HG03575 (cell line): ENCODE measurements around the gene PABPC1L.

Source experiments
- ATAC-seq: cut with Tn5 transposase; IDR thresholded peaks from one replicate; pipeline ENCODE4 v1.9.1; 2021; ENCODE audit not compliant: unreplicated experiment, insufficient number of reproducible peaks, low FRiP score; ENCODE audit errors: extremely low read depth

The PABPC1L gene

DNA sequence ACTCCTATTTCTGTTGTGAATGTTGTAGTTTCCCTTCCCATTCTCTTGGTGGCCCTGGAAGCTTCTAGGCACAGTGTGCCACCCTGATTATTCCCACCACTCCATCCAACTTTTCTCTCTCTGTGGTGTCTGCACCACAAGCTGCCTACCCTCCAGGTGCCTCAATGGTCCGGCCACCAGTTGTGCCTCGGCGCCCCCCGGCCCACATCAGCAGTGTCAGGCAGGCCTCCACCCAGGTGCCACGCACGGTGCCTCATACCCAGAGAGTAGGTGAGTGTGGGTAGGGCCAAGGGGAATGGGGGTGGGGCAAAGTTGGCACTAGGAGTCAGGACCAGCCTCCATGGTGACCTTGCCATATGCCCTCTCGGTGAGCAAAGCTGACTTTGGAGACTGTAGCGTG lies 23.1 kb downstream of the PABPC1L start:
- no peak for ATAC-seq

DNA sequence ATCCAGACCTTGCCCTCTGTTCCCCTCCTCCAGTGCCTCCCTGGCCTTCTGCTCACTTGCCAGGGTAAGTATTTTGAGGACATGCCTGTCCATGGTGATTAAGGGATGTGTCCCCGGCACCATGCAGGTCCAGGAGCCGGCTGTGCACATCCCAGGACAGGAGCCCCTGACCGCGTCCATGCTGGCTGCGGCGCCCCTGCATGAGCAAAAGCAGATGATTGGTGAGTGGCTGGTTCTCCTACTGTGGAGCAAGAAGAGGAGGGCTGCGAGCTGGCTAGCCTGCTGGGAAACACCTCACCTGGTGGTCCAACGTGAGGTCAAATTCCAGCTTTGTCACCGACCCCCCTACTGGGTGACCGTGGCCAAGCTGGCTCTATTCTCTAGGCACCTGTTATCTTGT lies 26.6 kb downstream of the PABPC1L start:
- ATAC-seq = no peak

DNA sequence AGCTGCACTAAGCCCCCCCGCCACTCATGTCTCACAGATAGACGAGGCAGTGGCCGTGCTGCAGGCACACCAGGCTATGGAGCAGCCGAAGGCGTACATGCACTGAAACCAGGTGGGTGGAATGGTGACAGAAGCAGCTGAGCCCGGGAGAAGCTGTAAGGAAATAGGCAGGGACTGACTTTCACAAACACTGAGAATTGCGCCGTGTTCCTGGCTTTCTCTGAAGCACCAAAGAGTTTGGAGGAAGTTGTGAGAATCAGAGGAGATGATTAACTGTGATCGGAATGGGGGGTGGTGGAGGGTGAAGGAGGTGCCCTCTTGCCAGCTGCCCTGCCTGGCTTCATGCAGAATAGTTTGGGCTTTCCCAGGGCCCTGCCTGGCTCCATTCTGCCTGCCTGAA lies 28.8 kb downstream of the PABPC1L start:
- no peak for ATAC-seq

DNA sequence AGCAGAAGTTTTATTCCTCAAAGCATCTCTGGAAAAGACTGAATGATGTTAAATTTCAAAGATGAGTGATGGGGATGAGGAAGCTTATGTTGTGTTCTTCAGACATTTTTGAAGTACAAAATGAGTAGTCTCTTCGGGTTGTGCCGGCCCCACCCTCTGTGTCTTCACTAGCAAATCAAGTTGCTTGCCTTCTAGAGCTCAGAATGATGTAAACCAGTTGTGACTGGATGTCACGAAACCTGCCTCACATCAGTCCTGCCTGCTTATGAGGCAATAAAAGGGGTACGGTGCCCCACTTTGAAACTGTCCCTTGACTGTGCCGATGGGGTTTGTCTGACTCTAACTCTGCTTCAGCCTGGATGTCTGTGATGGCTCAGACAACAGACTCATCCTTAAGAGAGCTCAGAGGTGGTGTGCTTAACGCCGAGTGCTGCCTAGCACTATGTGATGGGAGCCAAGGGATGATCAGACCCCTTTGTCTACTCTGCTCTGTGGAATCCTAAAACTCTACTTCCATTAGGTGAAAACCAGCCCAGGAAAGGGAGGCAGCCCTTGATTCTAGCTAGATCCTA lies 31.3 kb downstream of the PABPC1L start:
- no peak for ATAC-seq

DNA sequence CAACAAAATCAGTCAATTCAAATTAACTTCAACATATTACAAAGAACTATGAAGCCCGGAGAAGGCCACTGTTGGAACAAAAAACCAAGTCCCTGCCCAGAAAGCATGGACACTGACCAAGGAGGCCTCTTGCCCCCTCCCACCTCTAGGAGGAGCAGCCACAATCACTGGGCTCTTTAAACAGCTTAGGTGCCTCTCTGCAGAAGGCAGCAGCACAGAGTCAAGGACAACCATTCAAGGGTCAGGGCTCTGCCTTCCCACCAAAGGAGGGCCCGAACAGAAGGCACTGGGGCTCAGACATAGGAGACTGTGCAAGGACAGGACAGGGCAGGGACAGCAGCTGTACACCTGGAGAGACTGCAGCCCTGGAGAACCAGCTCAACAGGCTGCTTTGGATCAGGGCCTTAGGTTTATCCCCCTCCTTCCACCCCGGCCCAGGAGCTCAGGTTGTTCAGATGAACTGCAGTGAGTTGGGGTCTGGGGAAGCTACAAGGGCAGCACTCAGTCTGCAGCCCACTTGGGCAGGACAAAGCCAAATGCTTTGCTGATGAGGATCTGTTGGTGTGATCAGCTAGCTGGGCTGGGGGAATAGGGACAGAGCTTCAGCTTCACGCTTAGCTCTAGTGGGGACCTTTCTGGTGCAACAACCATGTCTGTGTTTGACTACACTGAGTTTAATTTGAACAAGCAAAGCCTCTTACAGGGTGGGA lies 32.6 kb downstream of the PABPC1L start:
- ATAC-seq = no peak

DNA sequence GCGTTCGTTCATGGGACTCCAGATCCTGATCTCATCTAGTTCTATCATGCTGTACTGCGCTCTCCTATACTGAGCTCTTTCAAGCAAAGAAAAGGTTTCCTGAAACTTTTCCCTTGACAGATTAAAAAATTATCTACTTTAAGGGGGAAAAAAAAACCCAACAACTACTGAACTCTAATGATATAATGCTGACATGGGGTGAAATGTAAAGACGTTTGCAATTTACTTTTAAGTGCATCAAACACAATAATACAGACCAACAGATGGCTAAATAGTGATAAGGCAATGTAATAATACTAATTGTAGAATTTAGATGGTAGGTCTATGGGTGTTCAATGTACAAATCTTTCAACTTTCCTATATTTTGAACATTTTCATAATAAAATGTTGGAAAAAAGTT lies 34.0 kb downstream of the PABPC1L start:
- ATAC-seq = no peak

DNA sequence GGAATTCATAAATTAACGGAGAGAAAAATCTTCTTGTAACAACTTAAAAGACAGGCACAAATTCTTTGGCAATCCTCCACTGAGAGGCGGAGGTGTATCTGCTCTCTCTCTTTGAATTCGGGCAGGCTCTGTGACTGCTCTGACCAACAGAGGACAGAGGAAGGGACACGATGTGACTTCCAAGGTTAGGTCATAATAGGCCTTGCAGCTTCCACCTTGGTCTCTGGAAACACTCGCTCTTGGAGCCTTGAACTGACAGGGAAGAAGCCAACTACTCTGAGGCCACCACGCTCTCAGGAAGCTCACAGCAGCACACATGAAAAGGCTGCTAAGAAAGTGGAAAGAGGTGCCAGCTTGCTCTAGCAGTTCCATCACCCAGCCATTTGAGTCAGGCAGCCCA lies 35.4 kb downstream of the PABPC1L start:
- ATAC-seq = no peak

DNA sequence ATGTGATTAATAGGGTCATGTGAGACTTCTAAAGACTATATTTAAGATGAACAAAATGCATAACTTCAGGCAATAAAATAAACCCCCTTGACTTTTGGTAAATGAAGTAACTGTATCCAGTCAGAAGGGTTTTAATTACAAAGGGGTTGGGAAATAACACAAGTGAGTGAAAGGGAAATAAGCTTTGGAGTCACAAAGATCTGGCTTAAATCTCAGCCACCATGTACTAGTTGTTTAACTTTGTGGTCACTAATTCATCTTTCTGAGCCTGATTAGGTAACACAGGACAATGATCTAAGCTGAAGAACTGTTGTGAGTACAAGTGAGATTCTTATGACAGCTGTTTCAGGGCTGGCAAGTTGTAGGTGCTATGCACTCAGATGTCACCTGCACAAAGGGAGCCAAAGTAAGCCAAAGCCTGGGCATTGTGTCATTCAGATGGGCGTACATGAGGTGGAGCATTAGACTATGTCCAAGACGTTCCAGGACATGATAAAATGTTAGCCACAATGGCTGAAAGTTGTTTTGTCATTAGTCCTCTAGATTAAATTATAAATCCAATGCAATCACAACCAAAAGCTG lies 36.5 kb downstream of the PABPC1L start:
- ATAC-seq = no peak

DNA sequence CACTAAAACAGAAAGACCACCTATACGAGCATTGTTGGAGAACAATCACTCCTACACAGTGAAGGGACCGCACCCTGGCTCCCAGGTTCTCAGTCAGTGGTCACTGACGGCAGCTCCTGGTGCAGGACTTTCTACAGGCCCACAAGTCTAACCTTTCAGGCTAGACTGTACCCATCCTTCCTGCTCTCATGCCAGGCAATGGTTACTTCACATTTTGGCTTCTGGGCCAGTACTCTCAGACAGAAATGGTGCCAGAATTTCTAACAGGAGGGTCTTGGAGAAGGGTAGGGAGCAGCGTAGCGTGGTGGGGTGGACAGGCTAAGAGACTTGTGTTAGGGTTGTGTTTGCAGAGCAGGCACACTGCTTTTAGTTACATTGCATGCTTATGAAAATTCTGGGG lies 38.2 kb downstream of the PABPC1L start:
- no peak for ATAC-seq

DNA sequence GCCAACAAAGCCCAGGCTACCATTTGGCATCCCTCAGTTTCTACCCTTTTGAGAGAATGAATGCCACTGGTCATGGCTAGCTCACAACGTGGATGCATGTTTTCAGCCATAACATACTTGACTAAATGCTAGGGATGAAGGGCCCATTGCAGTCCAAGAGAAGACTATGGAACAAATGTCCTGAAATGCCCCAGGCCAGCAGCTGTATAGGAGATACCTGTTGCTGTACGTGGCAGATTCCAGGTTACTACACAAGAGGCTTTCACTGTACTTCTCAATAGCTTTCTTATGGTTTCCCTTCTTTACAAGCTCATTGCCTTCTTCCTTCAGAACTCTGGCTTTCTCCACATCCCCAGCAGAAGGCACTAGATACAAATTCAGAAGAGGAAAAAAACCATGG lies 38.7 kb downstream of the PABPC1L start:
- no peak for ATAC-seq

DNA sequence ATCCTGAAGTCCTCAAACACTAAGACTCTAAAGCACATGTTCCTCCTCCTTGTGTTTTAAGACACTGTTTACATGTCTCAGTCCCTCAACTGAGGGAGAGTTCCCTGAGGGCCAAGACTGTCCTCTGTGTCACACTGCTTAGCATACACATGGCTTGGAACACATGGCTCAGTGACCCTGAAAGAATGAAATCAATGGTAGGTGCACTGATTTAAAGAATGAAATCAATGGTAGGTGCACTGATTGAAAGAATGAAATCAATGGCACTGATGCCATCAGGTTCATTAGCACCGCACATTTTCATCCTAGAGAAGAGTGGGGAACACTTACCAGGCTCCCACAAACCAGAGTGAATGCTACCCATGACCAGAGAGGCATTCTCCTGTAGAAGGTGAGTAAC lies 40.5 kb downstream of the PABPC1L start:
- ATAC-seq = no peak

DNA sequence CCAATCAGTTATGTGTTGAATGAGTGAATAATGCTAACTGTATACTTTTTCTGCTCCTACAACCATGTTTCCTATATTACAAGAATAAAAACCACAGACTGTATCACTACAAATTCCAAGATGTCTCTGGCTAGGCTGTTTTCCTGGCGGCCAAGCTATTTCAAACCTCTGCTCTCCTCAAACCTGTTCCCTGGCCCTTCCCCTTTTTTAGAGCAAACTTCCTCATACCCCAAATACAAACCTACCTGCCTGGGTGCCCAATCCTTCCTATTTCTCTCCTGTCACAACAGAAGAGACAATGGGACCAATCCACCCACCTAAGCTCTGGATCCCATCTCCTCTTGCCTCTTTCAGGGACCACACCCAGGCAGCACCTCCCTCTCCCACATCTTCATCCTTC lies 42.9 kb downstream of the PABPC1L start:
- ATAC-seq = no peak

DNA sequence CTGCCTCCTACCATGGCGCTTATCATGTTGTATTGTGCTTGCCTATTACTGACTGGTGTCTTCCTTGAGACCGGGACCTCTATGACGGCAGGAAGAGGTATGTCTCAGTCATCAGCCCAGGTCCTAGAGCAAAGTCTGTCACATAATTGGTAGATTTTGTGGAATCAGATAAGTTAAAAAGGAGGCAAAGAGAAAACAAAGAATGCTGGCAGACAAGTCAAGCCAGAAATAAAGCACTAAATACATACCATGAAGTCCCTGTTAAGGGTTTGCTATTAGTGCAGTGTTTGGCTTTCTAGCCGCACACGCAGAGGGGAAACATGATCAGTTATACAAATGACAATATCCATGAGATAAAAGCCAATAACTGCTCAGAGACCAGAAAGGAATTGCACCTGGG lies 44.4 kb downstream of the PABPC1L start:
- no peak for ATAC-seq

DNA sequence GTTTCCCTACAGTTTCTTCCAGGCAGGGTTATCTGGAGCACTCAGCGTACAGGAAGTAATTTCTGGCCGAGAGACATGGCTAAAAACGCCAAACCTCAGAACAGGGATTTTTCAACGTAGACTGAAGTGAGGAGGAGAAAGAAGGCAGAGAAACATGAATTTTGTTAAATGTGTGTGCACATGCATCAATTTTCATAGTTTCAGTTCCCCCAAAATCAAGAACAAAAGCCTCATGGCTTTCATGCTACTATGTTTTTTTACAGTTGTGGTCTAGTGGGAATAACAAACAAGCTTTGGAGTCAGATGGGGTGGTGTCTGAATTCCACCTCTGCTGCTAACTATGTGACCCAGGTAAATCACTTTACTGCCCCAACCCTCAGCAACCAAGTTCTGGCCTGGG lies 45.4 kb downstream of the PABPC1L start:
- ATAC-seq = no peak

DNA sequence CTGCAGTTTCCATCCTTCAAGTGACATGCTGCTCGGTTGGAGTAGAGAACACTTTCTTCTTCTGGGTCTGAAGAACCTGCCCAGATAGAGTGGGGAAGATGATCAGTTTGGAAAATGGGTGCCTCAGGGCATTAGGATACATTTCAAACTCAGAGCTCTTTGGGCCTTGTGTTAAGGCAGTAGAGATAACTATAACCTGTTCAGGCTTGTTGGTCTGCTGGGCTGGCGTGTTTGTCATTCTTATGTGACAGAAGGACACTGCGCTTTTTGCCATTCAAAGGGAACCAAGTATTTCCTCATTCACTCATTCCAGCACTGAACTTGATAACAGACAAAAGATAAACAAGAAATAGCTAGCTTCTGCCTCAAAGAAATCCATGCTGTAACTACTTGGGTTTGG lies 46.5 kb downstream of the PABPC1L start:
- ATAC-seq = no peak

DNA sequence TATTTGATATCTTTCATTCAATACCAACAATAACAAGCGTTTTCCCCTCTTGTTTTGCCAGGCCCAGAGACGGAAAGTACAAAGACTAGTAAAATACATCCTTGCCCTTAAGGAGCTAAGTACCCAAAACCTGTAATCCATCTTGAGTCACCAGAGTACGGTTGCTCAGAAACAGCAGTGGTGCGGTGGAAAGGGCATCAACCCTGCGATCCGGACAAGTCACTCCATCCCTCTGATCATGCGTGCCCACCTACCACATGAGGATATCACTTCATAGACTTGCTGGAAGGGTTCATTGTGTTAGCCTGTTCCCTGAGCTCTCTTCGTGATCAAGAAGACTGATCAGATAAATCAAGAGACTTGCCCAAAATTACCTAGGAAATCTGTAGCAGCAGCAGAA lies 48.4 kb downstream of the PABPC1L start:
- ATAC-seq = no peak

DNA sequence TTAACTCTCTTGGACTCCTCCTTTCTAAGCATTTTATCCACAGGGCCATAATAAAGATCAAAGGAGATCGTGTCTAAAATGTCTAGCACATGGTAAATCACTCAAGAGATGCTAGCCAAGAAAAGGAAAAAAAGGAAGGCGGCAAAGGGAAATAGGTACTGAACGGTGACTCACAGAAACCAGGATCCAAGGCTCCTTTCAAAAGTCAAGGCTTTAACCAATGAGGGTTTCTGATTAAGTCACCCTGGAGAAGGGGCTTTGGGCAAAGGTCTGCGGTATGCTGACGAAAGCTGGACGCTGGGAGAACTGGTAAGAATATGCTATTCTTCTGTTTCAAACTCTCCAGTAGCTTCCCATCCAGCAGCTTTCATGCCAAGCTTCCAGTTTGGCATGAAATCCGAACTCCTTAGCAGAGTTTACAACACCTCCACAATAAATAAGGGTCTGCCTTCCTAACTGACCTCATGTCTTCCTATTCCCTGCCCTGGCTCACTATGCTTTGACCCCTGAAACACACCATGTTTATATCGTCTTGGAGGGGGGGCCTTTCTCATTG lies 49.3 kb downstream of the PABPC1L start:
- ATAC-seq = no peak

DNA sequence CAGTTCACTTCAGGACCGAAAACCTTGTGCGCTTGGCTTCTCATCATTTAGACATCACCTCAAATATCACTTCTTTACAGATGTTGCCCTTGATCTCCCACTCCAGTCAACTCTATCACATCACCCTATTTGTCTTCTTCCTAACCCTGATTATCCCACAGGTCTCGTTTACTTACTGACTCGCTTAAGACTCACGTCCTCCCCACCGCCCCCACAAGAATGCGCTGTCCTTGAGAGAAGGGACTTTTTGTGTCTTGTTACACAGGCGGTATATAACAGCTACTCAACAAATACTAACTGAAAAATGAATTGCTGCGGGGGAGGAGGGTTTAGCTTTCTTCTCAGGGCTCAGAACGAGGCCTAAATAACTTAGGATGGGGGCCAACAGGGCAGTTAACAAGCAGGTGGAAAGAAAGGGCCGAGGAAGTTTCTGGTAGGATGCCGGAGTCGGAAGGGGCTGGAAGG lies 49.8 kb downstream of the PABPC1L start:
- no peak for ATAC-seq

DNA sequence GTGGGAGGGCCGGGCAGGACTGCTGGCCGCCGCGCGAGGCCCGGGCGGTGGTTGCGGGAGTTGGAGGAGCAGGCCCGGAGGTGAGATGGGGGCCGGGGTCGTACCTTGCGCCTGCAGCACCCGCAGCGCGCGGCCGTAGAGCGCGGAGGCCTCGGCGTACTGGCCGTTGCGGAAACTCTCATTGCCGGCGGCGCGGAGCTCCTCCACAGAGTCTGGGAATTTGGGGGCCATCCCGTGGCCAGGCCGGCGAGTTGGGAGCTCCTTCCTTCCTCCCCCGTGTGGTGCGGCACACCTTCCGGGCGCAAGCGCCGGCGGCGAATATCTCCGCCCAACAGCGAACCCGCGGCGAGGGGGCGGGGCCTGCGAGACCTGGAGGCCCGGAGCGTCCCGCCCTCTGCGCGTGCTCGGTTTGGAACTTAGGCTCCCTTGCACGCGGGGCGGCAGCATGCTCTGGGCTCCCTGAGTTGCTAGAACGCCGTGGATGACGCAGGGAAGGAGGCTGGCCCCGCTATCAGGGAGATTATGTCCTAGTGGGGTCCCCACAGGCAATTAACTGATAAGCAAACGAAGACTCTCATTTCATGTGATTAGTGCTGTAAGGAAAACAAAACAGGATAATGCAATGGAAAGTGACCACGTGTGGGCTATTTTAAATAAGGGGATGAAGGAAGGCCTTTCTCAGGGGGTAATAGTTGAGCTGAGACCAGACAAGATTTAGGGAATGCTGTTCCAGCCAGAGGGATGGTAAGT lies 50.4 kb downstream of the PABPC1L start, which contains the start of gene TOMM34:
Gene TOMM34, minus strand, starts transcription at position 295 of the 750 bp plus-strand sequence. Its CDS starts 64 bp downstream, at position 231.
- no peak for ATAC-seq
